HEK293 (cell line): ENCODE measurements around the gene EOMES.

ENCODE experiments used
- CTCF ChIA-PET: fragments of 350-600 bp; formaldehyde crosslinking; extraction: SDS; loops from one replicate; lab custom pipeline; 2021; ENCODE audit warnings: antibody characterized with exemption; lab: Yijun Ruan, JAX
- POLR2A ChIA-PET: fragments of 300-600 bp; formaldehyde crosslinking; extraction: SDS; loops from one replicate; lab custom pipeline; 2020; ENCODE audit warnings: antibody characterized with exemption, inconsistent platforms; lab: Yijun Ruan, JAX
- H3K27ac ChIP-seq: fragments of 200-500 bp; sonication (Bioruptor generic); 2 replicates; pipeline ENCODE4 v1.5.1; 2014; ENCODE audit warnings: low read depth, low read length, control low read depth, inconsistent platforms; ENCODE audit errors: extremely low read depth
- H3K36me3 ChIP-seq, 2 experiments: fragments of 200-500 bp in 1 of 2; sonication (Bioruptor generic) in 1 of 2; 1 replicate in 1 of 2; 2 replicates in 1 of 2; pipeline ENCODE4 v1.5.1; 2014 to 2017; ENCODE audit warnings: inconsistent platforms in 2 of 2, low read length in 2 of 2; ENCODE audit not compliant: control insufficient read depth in 2 of 2, insufficient read depth in 1 of 2
- H3K4me1 ChIP-seq: fragments of 200-500 bp; sonication (Bioruptor generic); 2 replicates; pipeline ENCODE4 v1.5.1; 2014; ENCODE audit warnings: mild to moderate bottlenecking, low read length, inconsistent platforms; ENCODE audit not compliant: control insufficient read depth, insufficient read depth
- H3K4me3 ChIP-seq: 2 replicates; pipeline ENCODE4 v1.5.1; 2011; ENCODE audit warnings: low read depth, mild to moderate bottlenecking, control low read depth, low read length, moderate library complexity
- H3K9me3 ChIP-seq: fragments of 200-500 bp; sonication (Bioruptor generic); 2 replicates; pipeline ENCODE4 v1.5.1; 2014; ENCODE audit warnings: low read depth, low read length, inconsistent platforms; ENCODE audit not compliant: control insufficient read depth, insufficient read depth
- MYNN ChIP-seq: fragments of 450-650 bp; formaldehyde crosslinking; IDR thresholded peaks from 2 replicates; pipeline ENCODE4 v1.5.1; 2016; ENCODE audit warnings: missing biosample characterization, missing genetic modification characterization, borderline replicate concordance
- ZBTB11 ChIP-seq: fragments of 450-650 bp; formaldehyde crosslinking; conservative IDR thresholded peaks from 2 replicates; pipeline ENCODE4 v1.5.1; 2016; ENCODE audit warnings: low read depth, missing biosample characterization, missing genetic modification characterization
- ZIC2 ChIP-seq: fragments of 450-650 bp; formaldehyde crosslinking; IDR thresholded peaks from 2 replicates; pipeline ENCODE4 v1.5.1; 2016; ENCODE audit warnings: missing biosample characterization, missing genetic modification characterization
- ZNF114 ChIP-seq: fragments of 450-650 bp; formaldehyde crosslinking; IDR thresholded peaks from 2 replicates; pipeline ENCODE4 v1.5.0; 2017; ENCODE audit warnings: missing biosample characterization, missing genetic modification characterization
- ZNF132 ChIP-seq: fragments of 450-650 bp; formaldehyde crosslinking; IDR thresholded peaks from 2 replicates; pipeline ENCODE4 v1.5.1; 2017; ENCODE audit warnings: missing biosample characterization, missing genetic modification characterization, borderline replicate concordance
- ZNF157 ChIP-seq: fragments of 450-650 bp; formaldehyde crosslinking; IDR thresholded peaks from 2 replicates; pipeline ENCODE4 v1.5.1; 2016; ENCODE audit warnings: missing biosample characterization, missing genetic modification characterization
- ZNF292 ChIP-seq: fragments of 450-650 bp; formaldehyde crosslinking; IDR thresholded peaks from 2 replicates; pipeline ENCODE4 v1.5.1; 2016; ENCODE audit warnings: low read depth, missing biosample characterization, missing genetic modification characterization, borderline replicate concordance
- ZNF311 ChIP-seq: fragments of 450-650 bp; formaldehyde crosslinking; IDR thresholded peaks from 2 replicates; pipeline ENCODE4 v1.5.1; 2017; ENCODE audit warnings: missing biosample characterization, missing genetic modification characterization, borderline replicate concordance
- ZNF391 ChIP-seq: fragments of 450-650 bp; formaldehyde crosslinking; IDR thresholded peaks from 2 replicates; pipeline ENCODE4 v1.5.1; 2016; ENCODE audit warnings: low read depth, missing biosample characterization, missing genetic modification characterization, borderline replicate concordance
- ZNF416 ChIP-seq: fragments of 450-650 bp; formaldehyde crosslinking; IDR thresholded peaks from 2 replicates; pipeline ENCODE4 v1.5.1; 2016; ENCODE audit warnings: missing biosample characterization, missing genetic modification characterization
- ZNF423 ChIP-seq: fragments of 450-650 bp; formaldehyde crosslinking; IDR thresholded peaks from 2 replicates; pipeline ENCODE4 v1.5.1; 2016; ENCODE audit warnings: missing biosample characterization, missing genetic modification characterization
- ZNF426 ChIP-seq: fragments of 450-650 bp; formaldehyde crosslinking; IDR thresholded peaks from 2 replicates; pipeline ENCODE4 v1.5.1; 2017; ENCODE audit warnings: missing biosample characterization, missing genetic modification characterization, mild to moderate bottlenecking, inconsistent platforms, moderate library complexity
- ZNF571 ChIP-seq: fragments of 450-650 bp; formaldehyde crosslinking; IDR thresholded peaks from 2 replicates; pipeline ENCODE4 v1.5.0; 2017; ENCODE audit warnings: missing biosample characterization, missing genetic modification characterization
- ZNF629 ChIP-seq: fragments of 450-650 bp; formaldehyde crosslinking; IDR thresholded peaks from 2 replicates; pipeline ENCODE4 v1.5.1; 2017; ENCODE audit warnings: missing biosample characterization, missing genetic modification characterization
- TF ChIP-seq, protein P1 (sequence below): fragments of 450-650 bp; IDR thresholded peaks from 2 replicates; pipeline ENCODE4 v1.5.1; 2018; ENCODE audit warnings: missing biosample characterization, mild to moderate bottlenecking, missing genetic modification characterization
- TF ChIP-seq, protein P2 (sequence below): fragments of 450-650 bp; IDR thresholded peaks from 2 replicates; pipeline ENCODE4 v1.5.1; 2018; ENCODE audit warnings: missing biosample characterization, missing genetic modification characterization
- TF ChIP-seq, protein P3 (sequence below): IDR thresholded peaks from 2 replicates; pipeline ENCODE4 v1.6.1; 2011; ENCODE audit warnings: mild to moderate bottlenecking, low read depth, low read length, borderline replicate concordance

Gene EOMES

GRCh38 chr3:27724459-27725197 lies 2.5 kb upstream of the EOMES start:
- no peaks in the 10 kb centered on the region for H3K4me1 ChIP-seq
- CTCF ChIA-PET: interaction anchor here (0.6 to 1.0 kb wide), 3 partner anchors 13 to 691 kb away, joined by 3 read pairs; partner anchors contain the start of gene SLC4A7
- H3K27ac ChIP-seq: no peak overlapping the region
- POLR2A ChIA-PET: no interaction called here
- H3K4me3 ChIP-seq: no peak overlapping the region
- no peaks in the 10 kb centered on the region for H3K36me3 ChIP-seq
- no peak for TF ChIP-seq ZNF423 (tag by site-specific recombination)
- no peak for TF ChIP-seq ZNF157 (tag by site-specific recombination)
- TF ChIP-seq ZNF311 (tag by site-specific recombination): no peak
- TF ChIP-seq ZNF629 (tag by site-specific recombination): no peak
- TF ChIP-seq ZNF416 (tag by site-specific recombination): no peak
- TF ChIP-seq ZNF426 (tag by site-specific recombination): no peak
- TF ChIP-seq, protein P1, sequence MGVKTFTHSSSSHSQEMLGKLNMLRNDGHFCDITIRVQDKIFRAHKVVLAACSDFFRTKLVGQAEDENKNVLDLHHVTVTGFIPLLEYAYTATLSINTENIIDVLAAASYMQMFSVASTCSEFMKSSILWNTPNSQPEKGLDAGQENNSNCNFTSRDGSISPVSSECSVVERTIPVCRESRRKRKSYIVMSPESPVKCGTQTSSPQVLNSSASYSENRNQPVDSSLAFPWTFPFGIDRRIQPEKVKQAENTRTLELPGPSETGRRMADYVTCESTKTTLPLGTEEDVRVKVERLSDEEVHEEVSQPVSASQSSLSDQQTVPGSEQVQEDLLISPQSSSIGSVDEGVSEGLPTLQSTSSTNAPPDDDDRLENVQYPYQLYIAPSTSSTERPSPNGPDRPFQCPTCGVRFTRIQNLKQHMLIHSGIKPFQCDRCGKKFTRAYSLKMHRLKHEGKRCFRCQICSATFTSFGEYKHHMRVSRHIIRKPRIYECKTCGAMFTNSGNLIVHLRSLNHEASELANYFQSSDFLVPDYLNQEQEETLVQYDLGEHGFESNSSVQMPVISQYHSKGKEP: no peak
- TF ChIP-seq ZNF391: no peak
- TF ChIP-seq, protein P2, sequence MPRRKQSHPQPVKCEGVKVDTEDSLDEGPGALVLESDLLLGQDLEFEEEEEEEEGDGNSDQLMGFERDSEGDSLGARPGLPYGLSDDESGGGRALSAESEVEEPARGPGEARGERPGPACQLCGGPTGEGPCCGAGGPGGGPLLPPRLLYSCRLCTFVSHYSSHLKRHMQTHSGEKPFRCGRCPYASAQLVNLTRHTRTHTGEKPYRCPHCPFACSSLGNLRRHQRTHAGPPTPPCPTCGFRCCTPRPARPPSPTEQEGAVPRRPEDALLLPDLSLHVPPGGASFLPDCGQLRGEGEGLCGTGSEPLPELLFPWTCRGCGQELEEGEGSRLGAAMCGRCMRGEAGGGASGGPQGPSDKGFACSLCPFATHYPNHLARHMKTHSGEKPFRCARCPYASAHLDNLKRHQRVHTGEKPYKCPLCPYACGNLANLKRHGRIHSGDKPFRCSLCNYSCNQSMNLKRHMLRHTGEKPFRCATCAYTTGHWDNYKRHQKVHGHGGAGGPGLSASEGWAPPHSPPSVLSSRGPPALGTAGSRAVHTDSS (tag by site-specific recombination): no peak
- TF ChIP-seq ZNF571 (tag by site-specific recombination): no peak
- TF ChIP-seq ZBTB11 (tag by site-specific recombination): no peak
- no peaks in the 10 kb centered on the region for H3K9me3 ChIP-seq

GRCh38 chr3:27723815-27724458 lies 1.8 kb upstream of the EOMES start:
- H3K27ac ChIP-seq: no peak overlapping the region
- no peaks in the 10 kb centered on the region for H3K4me1 ChIP-seq
- H3K4me3 ChIP-seq: no peak overlapping the region
- no peaks in the 10 kb centered on the region for H3K36me3 ChIP-seq
- no peaks in the 10 kb centered on the region for H3K9me3 ChIP-seq
- POLR2A ChIA-PET: no interaction called here
- CTCF ChIA-PET: interaction anchor here (0.6 to 1.1 kb wide), 5 partner anchors 12 to 690 kb away, joined by 3 to 4 read pairs (median 3); no protein-coding TSS in a partner anchor
- TF ChIP-seq ZBTB11 (tag by site-specific recombination) (no peak), ZNF114 (no peak), MYNN (tag by site-specific recombination) (no peak), ZNF132 (tag by site-specific recombination) (no peak), ZIC2 (tag by site-specific recombination) (no peak), ZNF292 (tag by site-specific recombination) (no peak)
- TF ChIP-seq, protein P3, sequence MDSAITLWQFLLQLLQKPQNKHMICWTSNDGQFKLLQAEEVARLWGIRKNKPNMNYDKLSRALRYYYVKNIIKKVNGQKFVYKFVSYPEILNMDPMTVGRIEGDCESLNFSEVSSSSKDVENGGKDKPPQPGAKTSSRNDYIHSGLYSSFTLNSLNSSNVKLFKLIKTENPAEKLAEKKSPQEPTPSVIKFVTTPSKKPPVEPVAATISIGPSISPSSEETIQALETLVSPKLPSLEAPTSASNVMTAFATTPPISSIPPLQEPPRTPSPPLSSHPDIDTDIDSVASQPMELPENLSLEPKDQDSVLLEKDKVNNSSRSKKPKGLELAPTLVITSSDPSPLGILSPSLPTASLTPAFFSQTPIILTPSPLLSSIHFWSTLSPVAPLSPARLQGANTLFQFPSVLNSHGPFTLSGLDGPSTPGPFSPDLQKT: no peak
- TF ChIP-seq, all 188 proteins: peak for 0
